GM13977 (cell line): ENCODE data around the gene SSTR5.

Experiments
- DNase-seq: peaks from one replicate; pipeline ENCODE4 v3.0.0; 2012; ENCODE audit warnings: low spot score
- in situ Hi-C: fragments of 300-500 bp; cut with MboI; formaldehyde crosslinking; loops from one replicate; pipeline ENCODE4 v1.12.0; 2022; ENCODE audit warnings: low sequenced_read_pairs, low pct_unique_long_range_greater_than_20kb, mixed read lengths, inconsistent platforms; ENCODE audit not compliant: unreplicated experiment
- TF ChIP-seq, protein P1 (sequence below): IDR thresholded peaks from 2 replicates; pipeline ENCODE4 v1.5.1; 2012; ENCODE audit warnings: mild to moderate bottlenecking, control low read depth; ENCODE audit not compliant: insufficient read depth; ENCODE audit errors: extremely low read depth, missing control alignments

The SSTR5 gene

DNA sequence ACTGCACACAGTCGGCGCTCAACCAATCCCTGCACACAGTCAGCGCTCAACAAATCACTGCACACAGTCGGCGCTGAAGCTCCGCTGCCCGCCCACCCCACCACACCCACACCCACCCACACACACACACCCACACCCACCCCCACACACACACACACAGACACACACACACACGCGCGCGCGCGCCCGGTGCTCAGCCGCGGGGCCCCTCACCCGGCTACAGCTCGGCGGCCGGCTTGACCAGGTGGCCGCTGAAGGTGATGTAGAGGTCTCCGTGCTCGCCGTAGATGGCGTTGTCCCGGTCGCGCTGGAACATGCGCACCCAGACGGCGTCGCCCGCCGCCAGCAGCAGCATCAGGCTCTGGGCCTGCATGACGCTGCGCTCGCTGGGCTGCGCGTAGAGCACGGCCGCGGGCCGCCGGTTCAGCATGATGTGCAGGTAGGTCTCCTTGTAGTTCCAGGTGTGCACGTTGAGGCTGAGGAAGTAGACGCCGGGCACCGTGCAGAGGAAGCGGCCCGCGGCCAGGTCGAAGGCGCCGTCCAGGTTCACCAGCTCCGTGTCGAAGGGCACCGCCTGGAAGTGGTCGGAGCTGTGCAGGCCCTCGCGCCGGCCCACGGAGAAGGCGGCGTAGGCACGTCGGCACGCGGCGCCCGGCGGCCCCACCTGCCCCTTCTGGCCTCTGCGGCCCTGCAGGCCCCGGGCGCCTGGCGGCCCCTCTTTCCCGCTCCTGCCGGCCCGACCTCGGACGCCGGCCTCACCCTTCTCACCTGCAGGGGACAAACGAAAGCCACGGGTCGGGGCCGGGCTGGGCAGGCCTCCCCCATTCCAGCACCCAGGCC lies 21.0 kb downstream of the SSTR5 start:
- TF ChIP-seq, protein P1, sequence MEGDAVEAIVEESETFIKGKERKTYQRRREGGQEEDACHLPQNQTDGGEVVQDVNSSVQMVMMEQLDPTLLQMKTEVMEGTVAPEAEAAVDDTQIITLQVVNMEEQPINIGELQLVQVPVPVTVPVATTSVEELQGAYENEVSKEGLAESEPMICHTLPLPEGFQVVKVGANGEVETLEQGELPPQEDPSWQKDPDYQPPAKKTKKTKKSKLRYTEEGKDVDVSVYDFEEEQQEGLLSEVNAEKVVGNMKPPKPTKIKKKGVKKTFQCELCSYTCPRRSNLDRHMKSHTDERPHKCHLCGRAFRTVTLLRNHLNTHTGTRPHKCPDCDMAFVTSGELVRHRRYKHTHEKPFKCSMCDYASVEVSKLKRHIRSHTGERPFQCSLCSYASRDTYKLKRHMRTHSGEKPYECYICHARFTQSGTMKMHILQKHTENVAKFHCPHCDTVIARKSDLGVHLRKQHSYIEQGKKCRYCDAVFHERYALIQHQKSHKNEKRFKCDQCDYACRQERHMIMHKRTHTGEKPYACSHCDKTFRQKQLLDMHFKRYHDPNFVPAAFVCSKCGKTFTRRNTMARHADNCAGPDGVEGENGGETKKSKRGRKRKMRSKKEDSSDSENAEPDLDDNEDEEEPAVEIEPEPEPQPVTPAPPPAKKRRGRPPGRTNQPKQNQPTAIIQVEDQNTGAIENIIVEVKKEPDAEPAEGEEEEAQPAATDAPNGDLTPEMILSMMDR = no peak
- no peak for DNase-seq
- in situ Hi-C loops = no loop called here

GRCh38 chr16:1094124-1094479 lies 21.6 kb downstream of the SSTR5 start:
- TF ChIP-seq, protein P1 = no peak
- no peak for DNase-seq
- in situ Hi-C loops = no loop called here

DNA sequence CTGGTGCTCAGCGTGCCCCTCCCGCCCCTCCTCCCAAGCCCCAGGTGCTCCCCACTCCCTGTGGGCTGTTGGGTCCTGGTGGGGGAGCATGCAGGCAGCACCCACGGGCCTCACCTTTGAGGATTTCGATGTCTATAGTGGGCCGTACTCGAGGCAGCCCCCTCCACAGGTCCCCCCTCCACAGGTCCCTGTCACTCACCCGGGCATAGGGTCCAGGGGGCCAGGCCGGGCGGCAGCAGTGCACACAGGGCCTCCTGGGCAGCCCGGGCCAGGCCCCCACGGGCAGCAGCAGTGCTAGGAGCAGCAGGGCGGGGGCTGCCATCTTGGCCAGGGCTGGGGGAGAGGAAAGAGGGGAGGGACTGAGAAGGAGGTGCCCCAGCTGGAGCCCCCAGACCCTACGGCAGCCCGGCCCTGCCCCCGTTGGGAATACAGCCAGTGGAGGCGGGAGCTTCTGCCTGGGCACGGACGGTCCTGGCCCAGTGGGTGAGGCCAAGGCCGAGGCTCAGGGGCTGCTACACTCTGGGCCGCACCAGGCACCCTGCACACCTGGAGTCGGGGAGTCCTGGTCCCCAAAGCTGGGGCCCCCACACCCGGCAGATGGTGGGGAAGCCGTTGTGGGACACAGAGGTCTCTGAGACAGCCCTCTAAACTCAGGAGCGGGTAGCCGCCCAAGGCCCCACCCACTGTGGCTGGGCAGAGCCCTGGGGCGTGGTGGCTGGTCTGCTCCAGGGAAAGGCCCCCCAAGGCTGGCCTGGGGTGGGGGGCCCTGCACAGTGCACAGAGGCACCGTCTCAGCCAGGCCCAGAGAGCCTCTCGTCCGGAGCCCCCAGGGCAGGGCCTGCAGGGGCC lies 22.3 kb downstream of the SSTR5 start:
- in situ Hi-C loops = no loop called here
- no peak for DNase-seq
- TF ChIP-seq, protein P1 = no peak

- in situ Hi-C loops = no loop called here
- TF ChIP-seq, protein P1 = no peak
- no peak for DNase-seq
Observed at GRCh38 chr16:1095450-1096168, 23.1 kb downstream of the SSTR5 start.

- in situ Hi-C loops = no loop called here
- no peak for DNase-seq
- TF ChIP-seq, protein P1 = no peak
Observed at GRCh38 chr16:1096169-1097082, 23.9 kb downstream of the SSTR5 start, which contains the start of gene C1QTNF8. Gene C1QTNF8, minus strand, starts transcription at chr16:1096244. Its CDS starts 1,322 bp downstream, at chr16:1094922.
